Measurements from ENCODE around the gene PIKFYVE. TPM values are rescaled to one million over a fixed set of nuclear protein-coding genes. Genes with fewer than 3 reads are reported as not detected.
A peak's percentile ranks its signal among the peaks of the same experiment; 100 is the strongest.

PIKFYVE gene
- total and polyA plus RNA-seq, 10 of the 15 experiments (the other 5 are each of a cell fraction or from before 2014, with no cell fraction given): 5.2 to 41.7 (median 19.6) TPM

DNA sequence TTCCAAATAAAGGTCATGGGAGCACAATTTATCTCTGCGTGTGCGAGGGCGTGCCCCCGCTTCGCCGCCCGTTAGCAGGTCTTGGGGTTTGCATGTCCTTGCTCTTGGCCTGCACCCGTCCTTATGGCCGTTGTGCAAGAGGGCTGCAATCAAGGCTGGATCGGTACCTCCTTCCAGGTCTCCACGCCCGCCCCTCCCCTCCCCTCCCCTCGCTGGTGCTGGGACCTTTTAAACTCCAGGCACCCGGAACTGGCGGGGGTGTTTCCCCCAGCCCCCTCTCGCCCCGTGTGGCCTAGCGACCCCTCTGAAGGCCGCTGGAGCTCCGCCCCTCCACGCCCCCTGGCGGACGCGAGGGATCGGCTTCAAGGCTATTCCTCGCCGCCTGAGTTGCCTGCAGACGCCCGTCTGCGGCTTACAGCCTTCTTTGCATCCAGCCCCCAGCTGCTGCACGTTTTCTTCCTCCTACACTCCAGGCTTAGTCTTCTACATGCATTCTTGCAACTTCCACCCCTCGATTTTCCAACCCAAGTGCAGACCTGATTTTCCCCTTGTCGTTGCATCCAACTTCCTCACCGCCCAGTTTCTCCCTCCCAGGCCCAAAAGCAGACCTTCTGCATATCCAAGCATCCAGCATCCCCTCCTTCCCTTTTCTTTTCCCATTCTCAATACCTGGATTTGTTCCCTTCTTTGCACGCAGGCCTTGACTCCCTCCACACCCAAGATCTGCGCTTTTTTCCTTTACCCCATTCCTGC is 11.8 kb upstream of the PIKFYVE start (continued):
- TF ChIP-seq, protein P1, sequence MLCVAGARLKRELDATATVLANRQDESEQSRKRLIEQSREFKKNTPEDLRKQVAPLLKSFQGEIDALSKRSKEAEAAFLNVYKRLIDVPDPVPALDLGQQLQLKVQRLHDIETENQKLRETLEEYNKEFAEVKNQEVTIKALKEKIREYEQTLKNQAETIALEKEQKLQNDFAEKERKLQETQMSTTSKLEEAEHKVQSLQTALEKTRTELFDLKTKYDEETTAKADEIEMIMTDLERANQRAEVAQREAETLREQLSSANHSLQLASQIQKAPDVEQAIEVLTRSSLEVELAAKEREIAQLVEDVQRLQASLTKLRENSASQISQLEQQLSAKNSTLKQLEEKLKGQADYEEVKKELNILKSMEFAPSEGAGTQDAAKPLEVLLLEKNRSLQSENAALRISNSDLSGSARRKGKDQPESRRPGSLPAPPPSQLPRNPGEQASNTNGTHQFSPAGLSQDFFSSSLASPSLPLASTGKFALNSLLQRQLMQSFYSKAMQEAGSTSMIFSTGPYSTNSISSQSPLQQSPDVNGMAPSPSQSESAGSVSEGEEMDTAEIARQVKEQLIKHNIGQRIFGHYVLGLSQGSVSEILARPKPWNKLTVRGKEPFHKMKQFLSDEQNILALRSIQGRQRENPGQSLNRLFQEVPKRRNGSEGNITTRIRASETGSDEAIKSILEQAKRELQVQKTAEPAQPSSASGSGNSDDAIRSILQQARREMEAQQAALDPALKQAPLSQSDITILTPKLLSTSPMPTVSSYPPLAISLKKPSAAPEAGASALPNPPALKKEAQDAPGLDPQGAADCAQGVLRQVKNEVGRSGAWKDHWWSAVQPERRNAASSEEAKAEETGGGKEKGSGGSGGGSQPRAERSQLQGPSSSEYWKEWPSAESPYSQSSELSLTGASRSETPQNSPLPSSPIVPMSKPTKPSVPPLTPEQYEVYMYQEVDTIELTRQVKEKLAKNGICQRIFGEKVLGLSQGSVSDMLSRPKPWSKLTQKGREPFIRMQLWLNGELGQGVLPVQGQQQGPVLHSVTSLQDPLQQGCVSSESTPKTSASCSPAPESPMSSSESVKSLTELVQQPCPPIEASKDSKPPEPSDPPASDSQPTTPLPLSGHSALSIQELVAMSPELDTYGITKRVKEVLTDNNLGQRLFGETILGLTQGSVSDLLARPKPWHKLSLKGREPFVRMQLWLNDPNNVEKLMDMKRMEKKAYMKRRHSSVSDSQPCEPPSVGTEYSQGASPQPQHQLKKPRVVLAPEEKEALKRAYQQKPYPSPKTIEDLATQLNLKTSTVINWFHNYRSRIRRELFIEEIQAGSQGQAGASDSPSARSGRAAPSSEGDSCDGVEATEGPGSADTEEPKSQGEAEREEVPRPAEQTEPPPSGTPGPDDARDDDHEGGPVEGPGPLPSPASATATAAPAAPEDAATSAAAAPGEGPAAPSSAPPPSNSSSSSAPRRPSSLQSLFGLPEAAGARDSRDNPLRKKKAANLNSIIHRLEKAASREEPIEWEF (IDR thresholded peaks at IDR 0.05; ENCODE audit: insufficient replicate concordance, low read depth, low read length): no peak
- TF ChIP-seq CREM (IDR thresholded peaks at IDR 0.05; ENCODE audit: low read depth) (0 out of 2 replicates have a peak, but pooled peaks have one; percentile 12), RAD21 (IDR thresholded peaks at IDR 0.05; ENCODE audit: insufficient read depth, low read depth, low read length) (peak; percentile 49; the same call in 1 of the 2 replicates), IRF4 (IDR thresholded peaks at IDR 0.05; ENCODE audit: low read depth, low read length) (0 out of 2 replicates have a peak, but pooled peaks have one; percentile 19), EZH2 (IDR thresholded peaks at IDR 0.05; ENCODE audit: borderline replicate concordance, control insufficient read depth, low read depth, low read length) (no peak), TCF7 (IDR thresholded peaks at IDR 0.05; ENCODE audit: borderline replicate concordance) (no peak), SREBF1 (IDR thresholded peaks at IDR 0.05; ENCODE audit: low read length) (no peak), MEF2B (IDR thresholded peaks at IDR 0.05; ENCODE audit: partially characterized antibody, poor library complexity, severe bottlenecking) (no peak), ZNF687 (IDR thresholded peaks at IDR 0.05) (no peak), EP300 (IDR thresholded peaks at IDR 0.05; ENCODE audit: borderline replicate concordance in 1 of 2, control insufficient read depth in 1 of 2, low read depth in 2 of 2, low read length in 2 of 2) (no peak), CREB1 (IDR thresholded peaks at IDR 0.05; ENCODE audit: low read depth) (peak; percentile 47; the same call in 1 of the 2 replicates), CHD4 (IDR thresholded peaks at IDR 0.05) (no peak)
- TF ChIP-seq, protein P2, sequence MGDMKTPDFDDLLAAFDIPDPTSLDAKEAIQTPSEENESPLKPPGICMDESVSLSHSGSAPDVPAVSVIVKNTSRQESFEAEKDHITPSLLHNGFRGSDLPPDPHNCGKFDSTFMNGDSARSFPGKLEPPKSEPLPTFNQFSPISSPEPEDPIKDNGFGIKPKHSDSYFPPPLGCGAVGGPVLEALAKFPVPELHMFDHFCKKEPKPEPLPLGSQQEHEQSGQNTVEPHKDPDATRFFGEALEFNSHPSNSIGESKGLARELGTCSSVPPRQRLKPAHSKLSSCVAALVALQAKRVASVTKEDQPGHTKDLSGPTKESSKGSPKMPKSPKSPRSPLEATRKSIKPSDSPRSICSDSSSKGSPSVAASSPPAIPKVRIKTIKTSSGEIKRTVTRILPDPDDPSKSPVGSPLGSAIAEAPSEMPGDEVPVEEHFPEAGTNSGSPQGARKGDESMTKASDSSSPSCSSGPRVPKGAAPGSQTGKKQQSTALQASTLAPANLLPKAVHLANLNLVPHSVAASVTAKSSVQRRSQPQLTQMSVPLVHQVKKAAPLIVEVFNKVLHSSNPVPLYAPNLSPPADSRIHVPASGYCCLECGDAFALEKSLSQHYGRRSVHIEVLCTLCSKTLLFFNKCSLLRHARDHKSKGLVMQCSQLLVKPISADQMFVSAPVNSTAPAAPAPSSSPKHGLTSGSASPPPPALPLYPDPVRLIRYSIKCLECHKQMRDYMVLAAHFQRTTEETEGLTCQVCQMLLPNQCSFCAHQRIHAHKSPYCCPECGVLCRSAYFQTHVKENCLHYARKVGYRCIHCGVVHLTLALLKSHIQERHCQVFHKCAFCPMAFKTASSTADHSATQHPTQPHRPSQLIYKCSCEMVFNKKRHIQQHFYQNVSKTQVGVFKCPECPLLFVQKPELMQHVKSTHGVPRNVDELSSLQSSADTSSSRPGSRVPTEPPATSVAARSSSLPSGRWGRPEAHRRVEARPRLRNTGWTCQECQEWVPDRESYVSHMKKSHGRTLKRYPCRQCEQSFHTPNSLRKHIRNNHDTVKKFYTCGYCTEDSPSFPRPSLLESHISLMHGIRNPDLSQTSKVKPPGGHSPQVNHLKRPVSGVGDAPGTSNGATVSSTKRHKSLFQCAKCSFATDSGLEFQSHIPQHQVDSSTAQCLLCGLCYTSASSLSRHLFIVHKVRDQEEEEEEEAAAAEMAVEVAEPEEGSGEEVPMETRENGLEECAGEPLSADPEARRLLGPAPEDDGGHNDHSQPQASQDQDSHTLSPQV (IDR thresholded peaks at IDR 0.05): no peak

Data from GM12878 (cell line).